ENCODE measurements around the gene TECPR1.

DNA sequence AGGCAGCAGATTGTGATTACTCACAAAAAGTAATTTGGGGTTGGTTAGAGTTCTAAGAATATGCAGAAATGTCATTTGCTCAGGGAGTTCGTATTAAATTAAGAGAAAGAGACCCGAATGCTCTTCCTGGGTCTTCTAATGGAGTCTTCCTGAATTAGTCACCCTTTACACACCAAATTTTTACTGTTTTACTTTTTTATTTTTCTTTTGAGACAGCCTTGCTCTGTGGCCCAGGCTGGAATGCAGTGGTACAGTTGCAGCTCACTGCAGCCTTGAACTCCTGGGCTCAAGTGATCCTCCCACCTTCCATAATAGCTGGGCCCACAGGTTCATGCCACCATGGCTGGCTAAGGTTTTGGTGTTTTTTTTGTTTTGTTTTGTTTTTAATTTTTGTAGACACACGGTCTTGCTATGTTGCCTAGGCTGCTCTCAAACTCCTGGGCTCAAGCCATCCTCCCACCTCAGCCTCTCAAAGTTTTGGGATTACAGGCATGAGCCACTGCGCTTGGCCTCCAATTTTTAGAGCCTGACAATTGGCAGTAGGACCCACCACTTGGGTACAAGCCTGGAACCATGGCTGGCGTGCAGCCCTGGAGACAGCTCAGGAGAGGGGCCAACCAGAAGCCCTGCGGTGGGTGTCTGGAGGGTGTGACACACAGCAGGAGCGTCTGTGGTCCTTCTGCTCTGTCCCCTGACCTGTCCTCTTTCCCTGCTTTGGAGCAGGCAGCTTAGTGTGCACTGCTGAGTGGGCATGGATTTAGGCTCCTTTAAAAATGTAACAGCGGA, 57.2 kb downstream of the TECPR1 start:
- TF ChIP-seq EP300 (IDR thresholded peaks at IDR 0.05): no peak
- TF ChIP-seq POLR2A (IDR thresholded peaks at IDR 0.05): no peak
